Mesenchymal stem cell (in vitro differentiated cells and primary cell): ENCODE results near the gene HSPG2.

Experiments
- DNase-seq: peaks from one replicate; pipeline ENCODE4 v3.0.0-alpha.2; 2013
- H2AFZ ChIP-seq: one replicate; pipeline ENCODE4 v1.6.1; 2013; ENCODE audit warnings: low read depth, mild to moderate bottlenecking, control low read depth, inconsistent platforms, low read length, moderate library complexity
- H2AK5ac ChIP-seq: 2 replicates; pipeline ENCODE4 v1.6.1; 2013; ENCODE audit warnings: low read length, moderate library complexity, mild to moderate bottlenecking, inconsistent platforms; ENCODE audit not compliant: severe bottlenecking
- H2BK120ac ChIP-seq: one replicate; pipeline ENCODE4 v1.6.1; 2013; ENCODE audit warnings: low read depth, mild to moderate bottlenecking, inconsistent platforms, low read length, moderate library complexity
- H2BK12ac ChIP-seq, 2 experiments: one replicate each; pipeline ENCODE4 v1.6.1; 2013; ENCODE audit warnings: inconsistent platforms in 2 of 2, low read length in 2 of 2, mild to moderate bottlenecking in 2 of 2, moderate library complexity in 2 of 2, control low read depth in 1 of 2
- H2BK15ac ChIP-seq: one replicate; pipeline ENCODE4 v1.6.1; 2013; ENCODE audit warnings: mild to moderate bottlenecking, low read depth, inconsistent platforms; ENCODE audit not compliant: poor library complexity, severe bottlenecking
- H2BK5ac ChIP-seq: 2 replicates; pipeline ENCODE4 v1.6.1; 2013; ENCODE audit warnings: low read depth, mild to moderate bottlenecking, low read length, control low read depth, inconsistent platforms; ENCODE audit not compliant: poor library complexity, severe bottlenecking
- H3K14ac ChIP-seq, 2 experiments: one replicate each; pipeline ENCODE4 v1.6.1; 2013; ENCODE audit warnings: inconsistent platforms in 2 of 2, low read length in 2 of 2, control low read depth in 1 of 2, mild to moderate bottlenecking in 1 of 2, moderate library complexity in 1 of 2
- H3K18ac ChIP-seq, 2 experiments: one replicate each; pipeline ENCODE4 v1.6.1; 2013; ENCODE audit warnings: inconsistent platforms in 2 of 2, low read length in 2 of 2, control low read depth in 1 of 2, low read depth in 1 of 2, mild to moderate bottlenecking in 1 of 2
- H3K23ac ChIP-seq, 2 experiments: one replicate each; pipeline ENCODE4 v1.6.1; 2013; ENCODE audit warnings: inconsistent platforms in 2 of 2, low read length in 2 of 2, mild to moderate bottlenecking in 2 of 2, moderate library complexity in 2 of 2, control low read depth in 1 of 2
- H3K27ac ChIP-seq: 2 replicates; pipeline ENCODE4 v1.5.1; 2013; ENCODE audit warnings: mild to moderate bottlenecking, moderate library complexity, low read length, control low read depth, inconsistent platforms; ENCODE audit not compliant: poor library complexity, severe bottlenecking
- H3K27me3 ChIP-seq, 2 experiments: 2 replicates each; pipeline versions ENCODE4 v1.6.1 to v1.7.0; 2013; ENCODE audit warnings: low read length in 2 of 2, mild to moderate bottlenecking in 2 of 2, moderate library complexity in 2 of 2, control low read depth in 1 of 2, inconsistent platforms in 1 of 2; ENCODE audit not compliant: control insufficient read depth in 1 of 2, insufficient read depth in 1 of 2
- H3K36me3 ChIP-seq, 2 experiments: 2 replicates each; pipeline versions ENCODE4 v1.6.1 to v1.7.0; 2013; ENCODE audit warnings: low read length in 2 of 2, control low read depth in 1 of 2, inconsistent platforms in 1 of 2, low read depth in 1 of 2, mild to moderate bottlenecking in 1 of 2; ENCODE audit not compliant: insufficient read depth in 2 of 2, control insufficient read depth in 1 of 2
- H3K4ac ChIP-seq, 2 experiments: one replicate each; pipeline ENCODE4 v1.6.1; 2013; ENCODE audit warnings: inconsistent platforms in 2 of 2, low read length in 2 of 2, mild to moderate bottlenecking in 2 of 2, moderate library complexity in 2 of 2, control low read depth in 1 of 2, low read depth in 1 of 2
- H3K4me1 ChIP-seq: 2 replicates; pipeline ENCODE4 v1.6.1; 2013; ENCODE audit warnings: low read depth, low read length, control low read depth; ENCODE audit not compliant: control insufficient read depth, insufficient read depth
- H3K4me2 ChIP-seq: 2 replicates; pipeline ENCODE4 v1.6.1; 2013; ENCODE audit warnings: low read length, mild to moderate bottlenecking, inconsistent platforms; ENCODE audit not compliant: poor library complexity, severe bottlenecking
- H3K4me3 ChIP-seq, 2 experiments: 2 replicates each; pipeline versions ENCODE4 v1.5.1 to v1.7.0; 2013; ENCODE audit warnings: low read length in 2 of 2, mild to moderate bottlenecking in 2 of 2, control low read depth in 1 of 2, low read depth in 1 of 2; ENCODE audit not compliant: insufficient read depth in 1 of 2
- H3K79me1 ChIP-seq: replicated peaks from 2 replicates; pipeline ENCODE4 v1.6.1; 2013; ENCODE audit warnings: mild to moderate bottlenecking, control low read depth, low read length, inconsistent platforms; ENCODE audit not compliant: poor library complexity, severe bottlenecking
- H3K9ac ChIP-seq: 2 replicates; pipeline ENCODE4 v1.7.0; 2013; ENCODE audit warnings: mild to moderate bottlenecking, low read length, moderate library complexity
- H3K9me3 ChIP-seq: 2 replicates; pipeline ENCODE4 v1.7.0; 2013; ENCODE audit warnings: mild to moderate bottlenecking, low read length; ENCODE audit not compliant: control insufficient read depth
- H4K8ac ChIP-seq: one replicate; pipeline ENCODE4 v1.6.1; 2013; ENCODE audit warnings: inconsistent platforms, mild to moderate bottlenecking, low read length, moderate library complexity
- H4K91ac ChIP-seq: one replicate; pipeline ENCODE4 v1.6.1; 2013; ENCODE audit warnings: mild to moderate bottlenecking, low read length, inconsistent platforms
- WGBS: methylation state at CpG from one replicate; pipeline ENCODE4 v1.1.7; 2013; ENCODE audit warnings: mixed read lengths; 5-methylcytosine and 5-hydroxymethylcytosine counted together

HSPG2 gene

GRCh38 chr1:21884456-21885235 lies 52.5 kb downstream of the HSPG2 start:
- no peak overlapping the region for H2BK15ac ChIP-seq
- H3K4me3 ChIP-seq: no peak overlapping the region
- H3K79me1 ChIP-seq: peaks cover 49% of the 10 kb centered on the region
- no peak for DNase-seq
- no peaks in the 10 kb centered on the region for H3K4me1 ChIP-seq
- H3K9ac ChIP-seq: no peak overlapping the region
- no peak overlapping the region for H2BK5ac ChIP-seq
- no peak overlapping the region for H4K91ac ChIP-seq
- no peak overlapping the region for H3K23ac ChIP-seq
- no peak overlapping the region for H3K27ac ChIP-seq
- no peaks in the 10 kb centered on the region for H3K27me3 ChIP-seq
- H3K9me3 ChIP-seq: no peaks in the 10 kb centered on the region
- H2BK12ac ChIP-seq: no peak overlapping the region
- H2BK120ac ChIP-seq: no peak overlapping the region
- no peak overlapping the region for H4K8ac ChIP-seq
- WGBS: 96% methylated on average over 34 of the region's 36 CpGs
- no peak overlapping the region for H3K4ac ChIP-seq
- no peak overlapping the region for H3K18ac ChIP-seq
- no peak overlapping the region for H3K4me2 ChIP-seq
- H3K36me3 ChIP-seq: peaks cover 95 to 98% of the 10 kb centered on the region in 2 experiments
- H2AK5ac ChIP-seq: no peak overlapping the region
- no peak overlapping the region for H3K14ac ChIP-seq
- H2AFZ ChIP-seq: no peak overlapping the region

GRCh38 chr1:21882721-21883415 lies 54.2 kb downstream of the HSPG2 start:
- no peak for DNase-seq
- Histone ChIP-seq H2BK12ac (no peak overlapping the region), H3K27me3 (no peaks in the 10 kb centered on the region), H2AK5ac (no peak overlapping the region), H3K79me1 (peaks cover 45% of the 10 kb centered on the region), H3K4me3 (no peak overlapping the region), H3K4me1 (no peaks in the 10 kb centered on the region), H2BK5ac (no peak overlapping the region), H3K14ac (no peak overlapping the region), H2BK15ac (no peak overlapping the region), H3K27ac (no peak overlapping the region), H3K23ac (no peak overlapping the region), H4K8ac (no peak overlapping the region), H3K4me2 (no peak overlapping the region), H2AFZ (no peak overlapping the region), H2BK120ac (no peak overlapping the region), H3K4ac (no peak overlapping the region), H3K9ac (no peak overlapping the region), H3K9me3 (no peaks in the 10 kb centered on the region), H4K91ac (no peak overlapping the region), H3K18ac (no peak overlapping the region), H3K36me3 (peaks cover 97 to 98% of the 10 kb centered on the region in 2 experiments)
- WGBS: 93% methylated on average over 11 of the region's 11 CpGs

- no peak overlapping the region for H2AK5ac ChIP-seq
- H2BK15ac ChIP-seq: no peak overlapping the region
- no peak overlapping the region for H3K4ac ChIP-seq
- H3K9me3 ChIP-seq: no peaks in the 10 kb centered on the region
- no peak overlapping the region for H3K27ac ChIP-seq
- peaks cover 42% of the 10 kb centered on the region for H3K79me1 ChIP-seq
- H3K4me2 ChIP-seq: no peak overlapping the region
- H4K91ac ChIP-seq: no peak overlapping the region
- H3K9ac ChIP-seq: no peak overlapping the region
- no peak overlapping the region for H2BK120ac ChIP-seq
- no peak overlapping the region for H2BK12ac ChIP-seq
- H2BK5ac ChIP-seq: no peak overlapping the region
- H3K27me3 ChIP-seq: no peaks in the 10 kb centered on the region
- WGBS: 98% methylated on average over 12 of the region's 12 CpGs
- H3K4me3 ChIP-seq: no peak overlapping the region
- H3K4me1 ChIP-seq: no peaks in the 10 kb centered on the region
- no peak overlapping the region for H3K18ac ChIP-seq
- H2AFZ ChIP-seq: no peak overlapping the region
- H4K8ac ChIP-seq: no peak overlapping the region
- no peak for DNase-seq
- no peak overlapping the region for H3K23ac ChIP-seq
- peaks cover 94 to 95% of the 10 kb centered on the region in 2 experiments for H3K36me3 ChIP-seq
- no peak overlapping the region for H3K14ac ChIP-seq
Observed at GRCh38 chr1:21881250-21881649, 55.9 kb downstream of the HSPG2 start.

GRCh38 chr1:21880619-21880970 lies 56.5 kb downstream of the HSPG2 start:
- no peak overlapping the region for H2BK15ac ChIP-seq
- H2BK5ac ChIP-seq: no peak overlapping the region
- H3K4me3 ChIP-seq: no peak overlapping the region
- no peak overlapping the region for H3K9ac ChIP-seq
- H3K9me3 ChIP-seq: no peaks in the 10 kb centered on the region
- DNase-seq: no peak
- no peak overlapping the region for H3K18ac ChIP-seq
- no peaks in the 10 kb centered on the region for H3K4me1 ChIP-seq
- over 99% methylated on average over 16 of the region's 16 CpGs for WGBS
- no peak overlapping the region for H4K8ac ChIP-seq
- H3K27ac ChIP-seq: no peak overlapping the region
- H3K4ac ChIP-seq: no peak overlapping the region
- H4K91ac ChIP-seq: no peak overlapping the region
- peaks cover 94 to 95% of the 10 kb centered on the region in 2 experiments for H3K36me3 ChIP-seq
- H3K27me3 ChIP-seq: no peaks in the 10 kb centered on the region
- no peak overlapping the region for H3K14ac ChIP-seq
- no peak overlapping the region for H3K23ac ChIP-seq
- H2AK5ac ChIP-seq: no peak overlapping the region
- no peak overlapping the region for H2BK12ac ChIP-seq
- H3K4me2 ChIP-seq: no peak overlapping the region
- no peak overlapping the region for H2BK120ac ChIP-seq
- no peak overlapping the region for H2AFZ ChIP-seq
- peaks cover 40% of the 10 kb centered on the region for H3K79me1 ChIP-seq
